Stimulated activated CD4-positive, alpha-beta T cell treated with anti-CD3 and anti-CD28 coated beads, Interleukin-12 subunit alpha, Interleukin-12 subunit beta, amount 100 ng/mL, for 24 hours (primary cell): ENCODE results near the gene RNPEPL1.
"Not testable (repeated sequence)": the region's sequence is repeated elsewhere in the genome, so short reads cannot be mapped to it uniquely, and the experiment has no call there.

Experiments
- DNase-seq, 2 experiments: peaks; one replicate each; pipeline ENCODE4 v3.0.0-alpha.2; 2020; ENCODE audit warnings: low read depth in 2 of 2

The RNPEPL1 gene

GRCh38 chr2:240603846-240604245, 35.6 kb downstream of the RNPEPL1 start:
- DNase-seq: no peak

DNA sequence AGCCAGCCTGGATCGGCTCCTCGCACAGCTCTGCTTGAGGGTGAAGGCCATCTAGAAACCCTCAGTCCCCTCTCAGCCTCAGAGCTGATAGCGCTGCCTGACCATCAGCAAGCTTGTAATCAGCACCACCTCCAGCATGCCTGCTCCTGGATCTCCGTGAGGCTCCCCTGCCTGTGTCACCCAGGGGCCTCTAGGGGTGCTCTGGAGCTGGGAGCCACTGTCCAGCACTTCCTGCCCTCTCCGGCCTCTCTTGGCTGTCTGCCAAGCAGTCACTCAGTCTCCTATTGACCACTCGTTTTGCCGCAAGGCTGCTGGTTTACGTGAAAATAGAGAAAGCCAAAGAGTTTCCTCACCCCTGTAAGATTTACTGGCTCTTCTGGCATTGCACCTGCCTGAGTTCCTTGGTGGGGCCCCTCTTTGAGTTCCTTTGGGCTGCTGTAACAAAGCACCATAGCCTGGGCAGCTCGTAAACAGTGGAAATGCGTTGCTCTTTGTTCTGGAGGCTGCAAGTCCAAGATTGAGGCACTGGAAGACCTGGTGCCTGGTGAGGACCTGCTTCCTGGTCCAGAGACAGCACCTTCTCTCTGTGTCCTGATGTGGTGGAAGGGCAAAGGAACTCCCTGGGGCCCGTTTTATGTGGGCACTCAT, 36.1 kb downstream of the RNPEPL1 start:
- DNase-seq: no peak

DNA sequence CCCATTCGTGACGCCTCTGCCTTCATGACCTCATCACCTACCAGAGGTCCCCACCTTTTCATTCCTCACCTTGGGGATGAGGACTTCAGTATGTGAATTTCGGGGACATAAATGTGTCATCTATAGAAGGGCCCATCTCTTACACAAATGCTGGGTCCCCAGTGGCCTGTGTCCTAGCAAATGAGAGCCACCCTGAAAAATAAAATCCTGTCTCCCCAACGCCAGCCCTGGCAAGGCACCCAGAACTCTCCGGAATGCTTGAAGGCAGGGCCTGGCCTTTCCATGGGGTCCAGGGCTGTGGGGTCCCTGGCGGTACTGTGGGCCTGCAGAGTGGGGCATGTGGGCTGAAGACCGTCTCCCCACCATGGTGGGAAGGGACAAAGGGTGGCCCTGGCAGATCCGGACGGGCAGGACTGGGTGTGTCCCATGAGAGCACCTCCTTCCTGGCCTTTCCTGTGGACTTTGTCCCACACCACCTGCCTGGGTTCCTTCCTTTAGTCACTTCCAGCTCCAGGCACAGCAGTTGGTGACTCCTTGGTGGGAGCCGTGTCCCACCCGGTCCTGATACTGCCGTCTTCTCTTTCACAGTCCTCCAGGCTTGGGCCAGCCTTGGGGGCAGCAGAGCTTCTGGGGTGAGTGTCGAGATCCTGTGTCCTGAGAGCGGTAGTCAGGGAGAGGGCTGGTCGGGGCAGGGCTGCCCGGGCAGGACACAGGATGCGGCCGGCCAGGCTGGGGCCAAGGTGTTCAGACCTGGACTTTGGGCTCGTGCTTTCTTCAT, 36.8 kb downstream of the RNPEPL1 start:
- no peak for DNase-seq

GRCh38 chr2:240605867-240606743, 37.8 kb downstream of the RNPEPL1 start:
- DNase-seq: no peak

DNA sequence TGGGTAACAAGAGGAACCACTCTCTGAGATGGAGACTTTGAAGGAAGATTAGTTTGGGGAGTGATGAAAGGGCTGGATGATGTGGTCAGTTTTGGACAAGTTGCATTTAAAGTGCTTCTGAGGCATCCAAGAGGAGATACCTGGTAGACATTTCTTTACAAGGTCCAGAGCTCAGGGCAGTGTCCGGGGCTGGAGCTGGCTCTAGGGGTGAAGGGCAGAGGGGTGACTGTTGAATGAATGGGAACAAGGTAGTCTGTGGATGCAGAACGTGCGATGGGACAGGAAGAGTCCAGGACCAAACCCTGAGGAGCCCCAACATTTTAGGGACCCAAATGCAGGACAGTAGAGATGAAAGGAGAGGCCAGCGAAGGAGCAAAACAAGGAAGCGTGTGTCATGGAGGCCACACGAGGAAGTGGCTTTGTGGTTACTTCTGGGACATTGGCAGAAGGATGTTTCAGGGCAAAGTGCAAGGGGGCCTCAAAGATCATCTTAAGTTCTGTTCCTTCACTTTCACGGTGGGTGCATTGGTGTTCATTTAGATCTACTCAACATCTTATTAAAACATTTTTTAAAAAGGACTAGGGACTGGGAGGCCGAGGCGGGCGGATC, 43.4 kb downstream of the RNPEPL1 start:
- no peak for DNase-seq

GRCh38 chr2:240613781-240614180, 45.5 kb downstream of the RNPEPL1 start:
- no peak for DNase-seq

- DNase-seq: no peak
Measured at GRCh38 chr2:240614391-240614790, 46.1 kb downstream of the RNPEPL1 start.

DNA sequence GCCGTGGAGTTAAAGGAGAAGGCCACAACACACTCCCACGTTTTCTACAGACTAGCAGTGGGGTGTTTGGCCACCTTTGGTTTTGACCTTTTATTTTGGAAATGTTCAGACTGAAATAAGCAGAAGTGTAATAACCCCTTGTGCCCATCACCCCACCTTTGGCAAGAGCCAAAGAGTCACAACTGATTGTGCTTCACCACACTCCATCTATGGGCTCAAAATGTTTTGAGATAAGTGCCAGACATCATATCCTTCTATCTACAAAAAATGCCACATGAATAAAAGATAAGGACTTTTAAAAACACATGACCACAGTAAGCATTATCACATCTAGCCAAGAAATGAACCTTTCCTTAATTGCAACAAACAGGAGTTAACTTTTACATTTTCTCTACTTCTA, 47.1 kb downstream of the RNPEPL1 start:
- DNase-seq: no peak

DNA sequence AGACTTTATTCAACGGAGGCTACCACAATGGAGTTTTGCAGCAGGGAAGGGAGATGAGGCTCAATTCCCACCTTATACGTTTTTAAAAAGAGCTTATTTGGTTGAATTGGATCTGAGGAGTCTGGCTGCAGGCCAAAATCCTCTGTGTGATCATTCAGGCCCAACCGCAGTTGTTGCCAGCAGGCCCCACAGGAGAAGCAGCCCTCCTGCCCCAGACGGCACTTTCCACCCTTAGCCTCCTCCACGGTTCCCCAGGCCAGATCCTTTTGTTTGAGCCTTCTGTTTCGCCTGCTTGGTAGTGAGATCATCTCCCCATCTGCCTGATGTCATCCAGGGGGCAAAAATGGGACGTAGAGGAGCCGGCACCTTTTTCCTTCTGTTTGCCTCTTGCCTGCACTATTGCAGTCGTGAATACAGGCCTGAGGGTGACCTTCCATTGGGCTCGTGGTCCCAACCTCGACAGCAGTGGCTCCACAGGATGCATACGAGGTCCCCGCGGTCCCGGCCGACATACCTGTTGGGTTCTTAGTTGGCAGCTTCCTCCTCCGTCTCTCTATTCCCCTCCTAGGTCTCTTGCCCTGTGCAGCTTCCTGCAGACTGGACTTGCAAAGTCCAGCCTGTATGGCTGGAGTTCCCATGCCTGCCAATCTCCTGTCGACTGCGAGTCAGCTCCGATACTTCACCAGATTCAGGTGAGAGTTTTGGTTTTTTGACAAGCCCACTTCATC, 47.7 kb downstream of the RNPEPL1 start:
- no peak for DNase-seq

GRCh38 chr2:240616860-240617666, 48.8 kb downstream of the RNPEPL1 start:
- not testable (repeated sequence) for DNase-seq

GRCh38 chr2:240618776-240619175, 50.5 kb downstream of the RNPEPL1 start:
- no peak for DNase-seq

GRCh38 chr2:240619506-240620148, 51.3 kb downstream of the RNPEPL1 start:
- no peak for DNase-seq

DNA sequence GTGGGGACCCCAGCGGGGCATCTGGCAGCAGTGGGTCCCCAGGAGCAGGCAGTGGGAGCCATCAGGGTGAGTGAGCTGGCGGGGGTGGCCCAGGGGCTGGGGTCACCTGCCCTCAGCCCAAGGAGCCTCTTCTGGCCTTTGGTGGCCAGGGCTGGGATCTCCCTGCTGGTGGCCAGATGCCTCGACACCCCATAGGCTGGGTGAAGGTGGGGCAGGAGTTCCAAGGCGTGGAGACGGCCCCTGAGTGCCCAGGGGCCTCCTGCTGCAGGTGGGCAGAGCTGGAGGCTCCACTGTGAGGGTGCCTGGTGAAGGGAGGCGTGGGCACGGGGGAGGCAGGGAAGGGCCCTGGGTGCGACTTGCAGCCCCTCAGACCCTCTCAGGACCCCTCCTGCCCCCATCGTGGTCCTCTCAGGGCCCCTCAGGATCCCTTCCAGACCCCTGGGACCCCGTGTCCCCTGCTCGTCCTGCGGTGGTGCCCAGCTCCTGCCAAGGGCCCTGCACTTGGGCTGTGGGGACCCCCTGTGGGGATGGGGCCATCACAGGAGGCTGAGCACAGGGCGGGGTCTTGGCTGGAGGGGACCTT, 52.0 kb downstream of the RNPEPL1 start:
- DNase-seq: no peak

GRCh38 chr2:240620859-240621258, 52.6 kb downstream of the RNPEPL1 start:
- DNase-seq: no peak

- DNase-seq: no peak
Measured at GRCh38 chr2:240622060-240622411, 53.8 kb downstream of the RNPEPL1 start.

- DNase-seq: no peak
Measured at GRCh38 chr2:240622531-240623235, 54.4 kb downstream of the RNPEPL1 start.

DNA sequence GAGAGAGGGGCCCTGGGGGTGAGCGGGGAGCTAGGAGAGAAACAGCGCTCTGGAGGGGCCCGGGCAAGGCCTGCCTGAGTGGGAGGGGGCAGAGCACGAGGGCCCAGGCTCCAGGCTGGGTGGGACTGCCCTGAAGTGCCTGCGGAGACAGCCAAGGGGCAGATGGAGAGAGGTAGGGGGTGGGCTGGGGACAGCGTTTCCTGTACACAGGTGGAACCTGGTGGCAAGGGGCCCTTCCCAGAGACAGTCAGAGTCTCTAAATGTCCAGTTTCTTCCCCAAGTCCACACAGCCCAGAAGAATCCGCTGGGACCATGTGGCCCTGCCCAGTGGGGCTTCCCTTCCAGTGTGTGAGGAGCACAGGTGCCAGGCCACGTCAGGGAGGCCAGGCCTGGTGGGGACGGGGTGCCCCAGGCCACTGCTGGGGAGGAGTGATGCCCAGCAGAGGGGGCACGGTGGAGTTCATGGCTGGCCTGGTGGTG, 55.3 kb downstream of the RNPEPL1 start:
- no peak for DNase-seq

DNA sequence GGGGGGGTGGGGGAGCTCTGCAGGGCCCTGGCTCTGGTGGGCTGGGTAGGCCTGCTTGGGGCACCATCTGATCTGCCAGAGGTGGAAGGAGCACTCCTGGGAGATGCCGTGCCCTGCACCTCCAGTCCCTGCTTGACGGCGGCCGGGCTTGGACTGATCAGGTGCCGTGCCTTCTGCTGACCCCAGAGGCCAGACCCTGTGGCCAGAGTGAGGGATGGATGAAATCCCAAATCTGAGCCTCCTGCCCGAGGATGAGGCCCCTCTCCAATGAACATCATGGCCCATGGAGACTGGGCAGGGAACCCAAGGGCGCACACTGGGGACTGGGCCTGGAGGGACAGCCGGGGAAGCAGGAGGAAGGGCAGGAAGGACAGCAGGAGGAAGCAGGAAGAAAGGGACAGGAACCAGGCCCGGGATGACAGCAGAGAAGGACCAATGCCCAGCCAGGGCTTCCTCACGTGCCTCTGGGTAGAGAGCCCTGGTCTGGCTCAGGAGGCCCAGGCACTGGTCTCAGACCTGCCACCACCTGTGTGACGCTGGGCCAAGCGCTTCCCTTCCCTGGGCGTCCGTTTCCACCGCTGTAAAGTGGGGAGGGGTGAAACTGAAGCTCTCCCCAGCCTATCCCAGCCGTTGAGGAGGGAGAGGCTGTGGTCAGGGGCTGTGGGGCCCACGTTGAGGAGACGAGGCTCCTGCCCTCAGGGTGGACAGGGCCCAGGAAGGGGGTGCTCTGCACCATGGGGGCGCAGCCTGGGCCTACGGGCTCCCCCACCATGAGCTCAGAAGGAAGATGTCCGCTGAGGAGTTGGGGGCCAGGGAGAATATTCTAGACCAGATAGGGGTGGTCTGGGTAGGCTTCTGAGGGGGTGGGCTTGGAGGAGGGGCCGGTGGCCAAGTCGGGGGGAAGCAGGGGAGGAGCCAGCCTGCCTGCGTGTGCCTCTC, 56.0 kb downstream of the RNPEPL1 start:
- no peak for DNase-seq
